HG03342 (cell line): ENCODE measurements around the gene CYB5B.

Experiments
- ATAC-seq: cut with Tn5 transposase; IDR thresholded peaks from one replicate; pipeline ENCODE4 v1.9.1; 2021; ENCODE audit warnings: mild to moderate bottlenecking, moderate library complexity; ENCODE audit not compliant: unreplicated experiment

CYB5B gene

DNA sequence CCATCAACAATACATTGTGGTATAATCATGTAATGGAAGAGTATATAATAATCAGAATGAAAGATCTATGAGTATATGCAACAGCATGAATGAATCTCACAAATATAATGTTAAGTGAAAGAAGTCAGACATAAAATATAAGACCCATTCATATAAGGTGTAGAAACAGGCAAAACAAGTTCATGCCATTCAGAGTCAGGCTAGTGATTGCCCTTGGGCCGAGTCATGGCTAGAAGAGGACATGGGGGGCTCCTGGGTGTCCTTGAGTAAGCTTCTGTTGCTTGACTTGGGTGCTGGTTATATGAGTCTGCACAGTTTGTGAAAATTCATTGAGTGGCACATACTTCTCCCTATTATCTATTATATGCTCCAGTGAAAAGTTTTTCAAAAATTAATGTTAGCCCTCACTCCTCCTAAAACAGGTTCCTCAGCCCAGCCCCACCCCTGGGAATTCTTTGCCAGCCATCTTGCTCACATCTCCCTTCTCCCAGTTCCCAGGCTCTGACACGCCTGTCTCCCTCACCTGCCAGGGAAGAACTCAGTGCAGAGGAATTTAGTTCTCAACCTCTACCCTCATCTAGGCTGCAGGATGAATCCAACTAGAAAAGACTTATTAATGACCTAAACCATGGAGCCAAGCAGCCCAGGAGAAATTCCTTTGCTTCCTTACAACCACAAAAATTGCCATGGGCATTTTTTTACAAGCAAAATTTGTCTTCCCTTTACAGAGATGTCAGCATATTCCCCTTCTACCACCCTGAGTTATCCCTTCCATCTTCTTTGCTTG, 89.0 kb downstream of the CYB5B start:
- ATAC-seq = no peak

GRCh38 chr16:69514356-69514755, 89.9 kb downstream of the CYB5B start:
- ATAC-seq = no peak
